CD14-positive monocyte (primary cell): Measurements from ENCODE around the gene BDNF. TPM values are rescaled to one million over a fixed set of nuclear protein-coding genes. Genes with fewer than 3 reads are reported as not detected.

Experiments
- DNase-seq, 3 donors: peaks; one replicate each; pipeline ENCODE4 v3.0.0-alpha.2; 2011 to 2022
- H2AFZ ChIP-seq: 2 replicates; pipeline ENCODE4 v1.6.0; 2012; ENCODE audit warnings: mild to moderate bottlenecking, low read depth, low read length, inconsistent platforms; ENCODE audit not compliant: insufficient read depth, poor library complexity, severe bottlenecking
- H3K27ac ChIP-seq, 2 donors: 1 replicate in 1 of 2; 2 replicates in 1 of 2; pipeline ENCODE4 v1.5.1; 2012 to 2013; ENCODE audit warnings: low read length in 2 of 2, control low read depth in 1 of 2, inconsistent platforms in 1 of 2, low read depth in 1 of 2, mild to moderate bottlenecking in 1 of 2
- H3K27me3 ChIP-seq, 2 donors: one replicate each; pipeline versions ENCODE4 v1.6.0 to v1.6.1; 2011 to 2013; ENCODE audit warnings: low read length in 2 of 2; ENCODE audit not compliant: control insufficient read depth in 2 of 2, insufficient read depth in 2 of 2
- H3K36me3 ChIP-seq, 2 donors: replicated peaks in 1 of 2; 1 replicate in 1 of 2; 2 replicates in 1 of 2; pipeline versions ENCODE4 v1.5.1 to v1.6.1; 2012 to 2013; ENCODE audit warnings: low read length in 2 of 2, control low read depth in 1 of 2, inconsistent platforms in 1 of 2, mild to moderate bottlenecking in 1 of 2; ENCODE audit not compliant: insufficient read depth in 2 of 2, control insufficient read depth in 1 of 2
- H3K4me1 ChIP-seq, 2 donors: 1 replicate in 1 of 2; 2 replicates in 1 of 2; pipeline versions ENCODE4 v1.5.1 to v1.6.1; 2012 to 2013; ENCODE audit warnings: low read length in 2 of 2, control low read depth in 1 of 2, inconsistent platforms in 1 of 2, mild to moderate bottlenecking in 1 of 2, moderate library complexity in 1 of 2; ENCODE audit not compliant: insufficient read depth in 2 of 2, control insufficient read depth in 1 of 2
- H3K4me2 ChIP-seq: replicated peaks from 2 replicates; pipeline ENCODE3; 2012; ENCODE audit warnings: low read length, moderate library complexity, mild to moderate bottlenecking; ENCODE audit not compliant: poor library complexity, severe bottlenecking; ENCODE audit errors: extremely low read depth
- H3K4me3 ChIP-seq, 3 experiments: fragments of 200-600 bp in 1 of 3; sonication (generic) in 1 of 3; replicated peaks in 1 of 3; 1 replicate in 2 of 3; 2 replicates in 1 of 3; pipeline ENCODE4 v1.5.1; 2011 to 2013; ENCODE audit warnings: low read length in 3 of 3, mild to moderate bottlenecking in 3 of 3, control low read depth in 2 of 3, low read depth in 2 of 3, inconsistent platforms in 1 of 3, moderate library complexity in 1 of 3
- H3K79me2 ChIP-seq: 2 replicates; pipeline ENCODE4 v1.6.0; 2012; ENCODE audit warnings: mild to moderate bottlenecking, control low read depth, inconsistent platforms, low read length, moderate library complexity; ENCODE audit not compliant: insufficient read depth
- H3K9ac ChIP-seq: 2 replicates; pipeline ENCODE4 v1.6.0; 2017; ENCODE audit warnings: low read length, mild to moderate bottlenecking; ENCODE audit not compliant: insufficient read depth, poor library complexity, severe bottlenecking
- H3K9me3 ChIP-seq, 2 donors: replicated peaks in 1 of 2; 1 replicate in 1 of 2; 2 replicates in 1 of 2; pipeline versions ENCODE4 v1.5.1 to v1.6.1; 2012 to 2013; ENCODE audit warnings: low read length in 2 of 2, control low read depth in 1 of 2; ENCODE audit not compliant: control insufficient read depth in 1 of 2, insufficient read depth in 1 of 2
- H4K20me1 ChIP-seq: 2 replicates; pipeline ENCODE4 v1.6.0; 2012; ENCODE audit warnings: mild to moderate bottlenecking, low read length, control low read depth, moderate library complexity; ENCODE audit not compliant: insufficient read depth
- H3K27ac Mint-ChIP-seq, 7 donors: one replicate each; pipeline ENCODE4 v1.8.0; 2020; ENCODE audit warnings: mild to moderate bottlenecking in 7 of 7, mixed read lengths in 7 of 7, moderate library complexity in 6 of 7, inconsistent platforms in 2 of 7
- H3K27me3 Mint-ChIP-seq, 3 donors: one replicate each; pipeline ENCODE4 v1.8.0; 2021 to 2022; ENCODE audit warnings: low read depth in 3 of 3, mild to moderate bottlenecking in 3 of 3, mixed read lengths in 3 of 3, moderate library complexity in 3 of 3, inconsistent platforms in 1 of 3
- H3K36me3 Mint-ChIP-seq, 2 donors: one replicate each; pipeline ENCODE4 v1.8.0; 2020; ENCODE audit warnings: mixed read lengths in 2 of 2, inconsistent platforms in 1 of 2, mild to moderate bottlenecking in 1 of 2
- H3K4me1 Mint-ChIP-seq: one replicate; pipeline ENCODE4 v1.8.0; 2020; ENCODE audit warnings: mild to moderate bottlenecking, mixed read lengths
- H3K4me3 Mint-ChIP-seq, 2 donors: one replicate each; pipeline ENCODE4 v1.8.0; 2020; ENCODE audit warnings: mild to moderate bottlenecking in 2 of 2, mixed read lengths in 2 of 2, moderate library complexity in 1 of 2
- H3K9me3 Mint-ChIP-seq, 7 donors: one replicate each; pipeline ENCODE4 v1.8.0; 2020 to 2022; ENCODE audit warnings: mixed read lengths in 7 of 7, mild to moderate bottlenecking in 6 of 7, moderate library complexity in 6 of 7, inconsistent platforms in 2 of 7
- CTCF ChIP-seq: fragments of 200-600 bp; IDR thresholded peaks from one replicate; pipeline ENCODE4 v1.8.0; 2022; ENCODE audit warnings: antibody characterized with exemption, mild to moderate bottlenecking
- WGBS: methylation state at CpG from one replicate; pipeline ENCODE4 v1.1.5; 2013; ENCODE audit warnings: missing lambda C conversion rate; ENCODE audit not compliant: insufficient coverage; 5-methylcytosine and 5-hydroxymethylcytosine counted together
- intact Hi-C, 2 donors: fragments of 100-400 bp; cut with micrococcal nuclease; formaldehyde crosslinking; loops; one replicate each; pipeline versions ENCODE4 v1.15.0 to v1.15.1; 2023
- polyA plus RNA-seq, 3 donors: library from polyadenylated mRNA; depleted of rRNA in 1 of 3; unstranded in 2 of 3; stranded (reverse) in 1 of 3; fragments of 300-500 nt in 2 of 3; fragments of >200 nt in 1 of 3; fragmentation: Illumina TruSeq in 2 of 3; gene quantifications; 1 replicate in 2 of 3; 2 replicates in 1 of 3; pipeline ENCODE4 v1.2.3, GENCODE V29; 2012 to 2021

BDNF gene
- polyA plus RNA-seq, 3 donors, result not detected

- no peak for TF ChIP-seq CTCF
- no peaks in the 10 kb centered on the region for H4K20me1 ChIP-seq
- H3K79me2 ChIP-seq, result no peaks in the 10 kb centered on the region
- Mint-ChIP-seq H3K4me3 (no peak overlapping the region), H3K4me1 (no peaks in the 10 kb centered on the region), H3K27me3 (peaks cover 13 to 25% (median 21%) of the 10 kb centered on the region in 3 donors), H3K9me3 (no peaks in the 10 kb centered on the region), H3K27ac (no peak overlapping the region), H3K36me3 (no peaks in the 10 kb centered on the region)
- 83% methylated on average over 1 of the region's 2 CpGs for WGBS
- H3K27ac ChIP-seq, result no peak overlapping the region
- no peak for DNase-seq
- peaks cover 20 to 23% of the 10 kb centered on the region in 2 donors for H3K27me3 ChIP-seq
- no peak overlapping the region for H3K9ac ChIP-seq
- no peaks in the 10 kb centered on the region for H3K36me3 ChIP-seq
- H3K4me1 ChIP-seq, result no peaks in the 10 kb centered on the region
- no peak overlapping the region for H2AFZ ChIP-seq
- H3K4me2 ChIP-seq, result no peak overlapping the region
- H3K4me3 ChIP-seq, result no peak overlapping the region
- intact Hi-C loops, result no loop called here
- H3K9me3 ChIP-seq, result no peaks in the 10 kb centered on the region
Observed at GRCh38 chr11:27692781-27693180, 7.5 kb downstream of the BDNF start.

GRCh38 chr11:27688076-27688475 lies 12.2 kb downstream of the BDNF start:
- Histone ChIP-seq H4K20me1 (no peaks in the 10 kb centered on the region), H3K36me3 (no peaks in the 10 kb centered on the region), H3K4me1 (no peaks in the 10 kb centered on the region), H3K4me3 (no peak overlapping the region), H3K27me3 (no peaks in the 10 kb centered on the region), H3K4me2 (no peak overlapping the region), H3K79me2 (no peaks in the 10 kb centered on the region), H3K27ac (no peak overlapping the region), H2AFZ (no peak overlapping the region), H3K9me3 (no peaks in the 10 kb centered on the region), H3K9ac (no peak overlapping the region)
- no peak for TF ChIP-seq CTCF
- Mint-ChIP-seq H3K27me3 (peaks cover 1 to 8% (median 2%) of the 10 kb centered on the region in 3 donors), H3K27ac (no peak overlapping the region), H3K4me3 (no peak overlapping the region), H3K9me3 (peaks cover 0 to 5% (median 3%) of the 10 kb centered on the region in 7 donors), H3K4me1 (no peaks in the 10 kb centered on the region), H3K36me3 (no peaks in the 10 kb centered on the region)
- intact Hi-C loops, result no loop called here
- no peak for DNase-seq
- 85% methylated on average over 4 of the region's 4 CpGs for WGBS
